IMR-90 (cell line): ENCODE measurements around the gene GNA15. TPM values are rescaled to one million over a fixed set of nuclear protein-coding genes. Genes with fewer than 3 reads are reported as not detected.

Source experiments
- ATAC-seq: fragments of 200-7000 bp; cut with Tn5 transposase; 2 replicates; pipeline ENCODE4 v1.9.1; 2020; ENCODE audit warnings: low read depth, mild to moderate bottlenecking, moderate library complexity
- BruUV-seq: library from RNA; stranded (reverse); fragments of 400-500 nt; replicated peaks from 2 replicates; lab custom pipeline; 2021; lab: Mats Ljungman, UMichigan
- CTCF ChIA-PET: fragments of 300-600 bp; formaldehyde crosslinking; extraction: SDS; loops from one replicate; lab custom pipeline; 2021; ENCODE audit warnings: antibody characterized with exemption; lab: Yijun Ruan, JAX
- POLR2A ChIA-PET: fragments of 300-600 bp; sonication (Branson Sonifier 250); formaldehyde crosslinking; loops from one replicate; lab custom pipeline; 2022; ENCODE audit warnings: antibody characterized with exemption; ENCODE audit not compliant: unreplicated experiment; lab: Charles Lee
- DNase-seq: peaks from one replicate; pipeline ENCODE4 v3.0.0; 2013
- H2AFZ ChIP-seq: replicated peaks from 2 replicates; pipeline ENCODE3; 2013; ENCODE audit warnings: low read length, mild to moderate bottlenecking; ENCODE audit not compliant: poor library complexity
- H2AK5ac ChIP-seq: 2 replicates; pipeline ENCODE4 v1.6.1; 2013; ENCODE audit warnings: low read depth, low read length, inconsistent platforms
- H2AK9ac ChIP-seq: replicated peaks from 2 replicates; pipeline ENCODE3; 2013; ENCODE audit warnings: mild to moderate bottlenecking, low read depth, low read length, moderate library complexity; ENCODE audit not compliant: poor library complexity
- H2BK120ac ChIP-seq: 2 replicates; pipeline ENCODE4 v1.6.1; 2013; ENCODE audit warnings: low read depth, low read length, inconsistent platforms
- H2BK15ac ChIP-seq: 3 replicates; pipeline ENCODE4 v1.6.1; 2013; ENCODE audit warnings: low read depth, low read length, inconsistent platforms
- H2BK20ac ChIP-seq: 2 replicates; pipeline ENCODE4 v1.6.1; 2013; ENCODE audit warnings: low read depth, mild to moderate bottlenecking, inconsistent platforms, low read length, moderate library complexity
- H2BK5ac ChIP-seq: 2 replicates; pipeline ENCODE4 v1.6.1; 2013; ENCODE audit warnings: mild to moderate bottlenecking, low read depth, low read length, inconsistent platforms; ENCODE audit not compliant: poor library complexity, severe bottlenecking
- H3K14ac ChIP-seq: replicated peaks from 2 replicates; pipeline ENCODE4 v1.6.1; 2013; ENCODE audit warnings: low read depth, low read length, inconsistent platforms
- H3K18ac ChIP-seq: 2 replicates; pipeline ENCODE4 v1.6.1; 2013; ENCODE audit warnings: low read depth, low read length, control low read depth
- H3K23ac ChIP-seq: 2 replicates; pipeline ENCODE4 v1.6.1; 2013; ENCODE audit warnings: low read depth, low read length, inconsistent platforms
- H3K27ac ChIP-seq: 2 replicates; pipeline ENCODE4 v1.5.1; 2013; ENCODE audit warnings: mild to moderate bottlenecking, control low read depth, low read length; ENCODE audit not compliant: insufficient read depth
- H3K27me3 ChIP-seq: 2 replicates; pipeline ENCODE4 v1.6.1; 2013; ENCODE audit warnings: low read length; ENCODE audit not compliant: control insufficient read depth, insufficient read depth
- H3K36me3 ChIP-seq: 2 replicates; pipeline ENCODE4 v1.6.1; 2013; ENCODE audit warnings: low read length, mixed read lengths; ENCODE audit not compliant: control insufficient read depth, insufficient read depth
- H3K4ac ChIP-seq: 2 replicates; pipeline ENCODE4 v1.6.1; 2013; ENCODE audit warnings: low read depth, low read length, inconsistent platforms
- H3K4me1 ChIP-seq: 2 replicates; pipeline ENCODE4 v1.6.1; 2013; ENCODE audit warnings: low read length, mixed read lengths; ENCODE audit not compliant: control insufficient read depth, insufficient read depth
- H3K4me2 ChIP-seq: 2 replicates; pipeline ENCODE4 v1.6.1; 2013; ENCODE audit warnings: low read depth, mild to moderate bottlenecking, control low read depth, low read length, moderate library complexity
- H3K4me3 ChIP-seq: 2 replicates; pipeline ENCODE4 v1.5.1; 2013; ENCODE audit warnings: low read depth, mild to moderate bottlenecking, control low read depth, low read length, moderate library complexity; ENCODE audit not compliant: insufficient read depth
- H3K56ac ChIP-seq: 2 replicates; pipeline ENCODE4 v1.6.1; 2013; ENCODE audit warnings: low read length, inconsistent platforms; ENCODE audit not compliant: insufficient read depth; ENCODE audit errors: extremely low read depth
- H3K79me1 ChIP-seq, 2 experiments: 2 replicates each; pipeline ENCODE4 v1.6.1; 2013; ENCODE audit warnings: low read length in 2 of 2, inconsistent platforms in 1 of 2, low read depth in 1 of 2
- H3K9ac ChIP-seq: 2 replicates; pipeline ENCODE4 v1.6.1; 2013; ENCODE audit warnings: low read depth, low read length, control low read depth
- H3K9me1 ChIP-seq: 2 replicates; pipeline ENCODE4 v1.6.1; 2013; ENCODE audit warnings: low read length, inconsistent platforms; ENCODE audit not compliant: insufficient read depth
- H3K9me3 ChIP-seq: 2 replicates; pipeline ENCODE4 v1.6.1; 2013; ENCODE audit warnings: low read length; ENCODE audit not compliant: control insufficient read depth, insufficient read depth
- H4K20me1 ChIP-seq: 2 replicates; pipeline ENCODE4 v1.6.1; 2013; ENCODE audit warnings: low read length, inconsistent platforms; ENCODE audit not compliant: insufficient read depth
- H4K5ac ChIP-seq: 2 replicates; pipeline ENCODE4 v1.6.1; 2013; ENCODE audit warnings: mild to moderate bottlenecking, low read depth, low read length, control low read depth
- H4K8ac ChIP-seq, 2 experiments: 2 replicates each; pipeline ENCODE4 v1.6.1; 2013; ENCODE audit warnings: low read depth in 2 of 2, low read length in 2 of 2, control low read depth in 1 of 2, inconsistent platforms in 1 of 2
- H4K91ac ChIP-seq: 2 replicates; pipeline ENCODE4 v1.6.1; 2013; ENCODE audit warnings: low read depth, low read length, inconsistent platforms; ENCODE audit not compliant: insufficient read depth
- CHD1 ChIP-seq: IDR thresholded peaks from 2 replicates; pipeline ENCODE4 v1.6.1; 2012; ENCODE audit warnings: low read depth, low read length, improper control_type of control experiment
- WGBS, 2 experiments: methylation state at CpG; one replicate each; pipeline versions ENCODE4 v1.1.5 to v1.1.7; 2013; ENCODE audit warnings: missing lambda C conversion rate in 2 of 2; ENCODE audit not compliant: insufficient read length in 1 of 2; ENCODE audit errors: extremely low coverage in 2 of 2; 5-methylcytosine and 5-hydroxymethylcytosine counted together
- dilution Hi-C: fragments of 300-500 bp; cut with HindIII; formaldehyde crosslinking; loops from one replicate; pipeline ENCODE4 v1.14.3; 2018; ENCODE audit warnings: low sequenced_read_pairs; ENCODE audit not compliant: unreplicated experiment
- in situ Hi-C: fragments of 300-500 bp; cut with MboI; formaldehyde crosslinking; loops from 3 replicates; pipeline ENCODE4 v1.14.3; 2019; ENCODE audit warnings: low sequenced_read_pairs, inconsistent platforms, mixed read lengths
- intact Hi-C: fragments of 100-400 bp; cut with micrococcal nuclease; formaldehyde crosslinking; loops from 2 replicates; pipeline ENCODE4 v1.10.0; 2022
- polyA plus RNA-seq, 3 experiments: library from polyadenylated mRNA; depleted of rRNA; stranded (reverse); fragments of >200 nt; gene quantifications; 2 replicates each; pipeline ENCODE4 v1.2.3, GENCODE V29; 2012; ENCODE audit warnings: low replicate concordance in 1 of 3
- total RNA-seq: library from RNA; depleted of rRNA; stranded (reverse); fragments of >200 nt; gene quantifications from 2 replicates; pipeline ENCODE4 v1.2.3, GENCODE V29; 2012
- TF ChIP-seq, protein P1 (sequence below): conservative IDR thresholded peaks from 2 replicates; pipeline ENCODE4 v1.5.1; 2012; ENCODE audit warnings: mild to moderate bottlenecking, low read depth, low read length, improper control_type of control experiment
- TF ChIP-seq, protein P2 (sequence below): fragments of 150-350 bp; IDR thresholded peaks from 2 replicates; pipeline ENCODE4 v1.6.1; 2017; ENCODE audit warnings: mild to moderate bottlenecking, antibody characterized with exemption, low read length, low read depth

The GNA15 gene
- total and polyA plus RNA-seq, 2 of the 4 experiments (the other 2 are of a cell fraction) = 0.18 TPM; not detected in 1

DNA sequence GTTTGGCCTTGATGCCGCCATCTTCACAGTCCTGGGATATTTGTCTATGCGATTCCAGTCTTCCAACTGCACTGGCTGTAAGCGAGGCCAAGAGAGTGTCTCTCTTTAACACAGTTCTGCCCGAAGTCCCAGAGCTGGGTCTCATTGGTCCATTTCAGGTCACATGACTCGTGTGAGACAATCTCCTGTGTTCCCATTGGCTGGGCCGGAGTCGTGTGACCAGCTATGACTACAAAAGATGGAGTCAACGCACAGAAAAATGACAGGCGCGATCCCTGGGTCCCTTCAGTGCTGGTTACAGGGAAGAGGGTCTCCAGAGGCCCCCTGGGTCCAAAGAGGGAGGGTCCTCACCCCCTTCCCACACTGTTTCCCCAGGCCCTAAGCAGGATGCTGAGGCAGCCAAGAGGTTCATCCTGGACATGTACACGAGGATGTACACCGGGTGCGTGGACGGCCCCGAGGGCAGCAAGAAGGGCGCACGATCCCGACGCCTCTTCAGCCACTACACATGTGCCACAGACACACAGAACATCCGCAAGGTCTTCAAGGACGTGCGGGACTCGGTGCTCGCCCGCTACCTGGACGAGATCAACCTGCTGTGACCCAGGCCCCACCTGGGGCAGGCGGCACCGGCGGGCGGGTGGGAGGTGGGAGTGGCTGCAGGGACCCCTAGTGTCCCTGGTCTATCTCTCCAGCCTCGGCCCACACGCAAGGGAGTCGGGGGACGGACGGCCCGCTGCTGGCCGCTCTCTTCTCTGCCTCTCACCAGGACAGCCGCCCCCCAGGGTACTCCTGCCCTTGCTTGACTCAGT is 26.8 kb downstream of the GNA15 start:
- POLR2A ChIA-PET = no interaction called here
- Histone ChIP-seq H2BK120ac (no peak overlapping the region), H2AFZ (peak overlapping the region; percentile 91), H3K9me1 (no peaks in the 10 kb centered on the region), H3K79me1 (no peaks in the 10 kb centered on the region), H3K4me1 (no peaks in the 10 kb centered on the region; the same call in 1 of the 2 replicates), H4K91ac (no peak overlapping the region), H3K23ac (no peak overlapping the region), H3K18ac (no peak overlapping the region), H3K27me3 (no peaks in the 10 kb centered on the region), H2BK20ac (no peak overlapping the region), H3K9me3 (peaks cover 4% of the 10 kb centered on the region; the same call in 1 of the 2 replicates), H3K9ac (no peak overlapping the region), H3K14ac (no peak overlapping the region; the same call in 1 of the 2 replicates), H3K4ac (peak overlapping the region; percentile 12; the same call in 1 of the 2 replicates), H3K4me2 (no peak overlapping the region), H2AK5ac (peak overlapping the region; percentile 90), H3K4me3 (no peak overlapping the region), H3K56ac (no peak overlapping the region), H4K20me1 (no peaks in the 10 kb centered on the region), H4K5ac (no peak overlapping the region), H2BK15ac (no peak overlapping the region), H3K27ac (no peak overlapping the region), H4K8ac (peak overlapping the region in 1 of 2 experiments; percentile 37; a peak in 1 of 4 replicates), H3K36me3 (no peaks in the 10 kb centered on the region), H2AK9ac (peak overlapping the region; percentile 82), H2BK5ac (no peak overlapping the region)
- dilution Hi-C loops = no loop called here
- no CpG with 5 or more reads among the region's 38 CpGs for WGBS, 2 experiments
- intact Hi-C loops = loop anchor here (1.0 kb wide), 4 partner anchors 33 to 206 kb away; no protein-coding TSS in a partner anchor
- ATAC-seq (no peak), DNase-seq (no peak)
- in situ Hi-C loops = loop anchor here (5.0 kb wide), 1 partner anchor 205 kb away; no protein-coding TSS in a partner anchor
- TF ChIP-seq CHD1 = no peak
- TF ChIP-seq, protein P1, sequence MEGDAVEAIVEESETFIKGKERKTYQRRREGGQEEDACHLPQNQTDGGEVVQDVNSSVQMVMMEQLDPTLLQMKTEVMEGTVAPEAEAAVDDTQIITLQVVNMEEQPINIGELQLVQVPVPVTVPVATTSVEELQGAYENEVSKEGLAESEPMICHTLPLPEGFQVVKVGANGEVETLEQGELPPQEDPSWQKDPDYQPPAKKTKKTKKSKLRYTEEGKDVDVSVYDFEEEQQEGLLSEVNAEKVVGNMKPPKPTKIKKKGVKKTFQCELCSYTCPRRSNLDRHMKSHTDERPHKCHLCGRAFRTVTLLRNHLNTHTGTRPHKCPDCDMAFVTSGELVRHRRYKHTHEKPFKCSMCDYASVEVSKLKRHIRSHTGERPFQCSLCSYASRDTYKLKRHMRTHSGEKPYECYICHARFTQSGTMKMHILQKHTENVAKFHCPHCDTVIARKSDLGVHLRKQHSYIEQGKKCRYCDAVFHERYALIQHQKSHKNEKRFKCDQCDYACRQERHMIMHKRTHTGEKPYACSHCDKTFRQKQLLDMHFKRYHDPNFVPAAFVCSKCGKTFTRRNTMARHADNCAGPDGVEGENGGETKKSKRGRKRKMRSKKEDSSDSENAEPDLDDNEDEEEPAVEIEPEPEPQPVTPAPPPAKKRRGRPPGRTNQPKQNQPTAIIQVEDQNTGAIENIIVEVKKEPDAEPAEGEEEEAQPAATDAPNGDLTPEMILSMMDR = no peak
- TF ChIP-seq, protein P2, sequence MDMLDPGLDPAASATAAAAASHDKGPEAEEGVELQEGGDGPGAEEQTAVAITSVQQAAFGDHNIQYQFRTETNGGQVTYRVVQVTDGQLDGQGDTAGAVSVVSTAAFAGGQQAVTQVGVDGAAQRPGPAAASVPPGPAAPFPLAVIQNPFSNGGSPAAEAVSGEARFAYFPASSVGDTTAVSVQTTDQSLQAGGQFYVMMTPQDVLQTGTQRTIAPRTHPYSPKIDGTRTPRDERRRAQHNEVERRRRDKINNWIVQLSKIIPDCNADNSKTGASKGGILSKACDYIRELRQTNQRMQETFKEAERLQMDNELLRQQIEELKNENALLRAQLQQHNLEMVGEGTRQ = peak; percentile 82
- CTCF ChIA-PET = interaction anchor here (0.6 to 1.1 kb wide), 3 partner anchors 33 to 86 kb away, joined by 3 to 8 read pairs (median 4); no protein-coding TSS in a partner anchor
- no TSS peak for BruUV-seq
